Medulla oblongata (tissue), 1 donor: ENCODE measurements around the gene ALX4.

Source experiments
- DNase-seq: peaks from one replicate; pipeline ENCODE4 v3.0.0-alpha.2; 2015; ENCODE audit errors: extremely low spot score

The ALX4 gene

DNA sequence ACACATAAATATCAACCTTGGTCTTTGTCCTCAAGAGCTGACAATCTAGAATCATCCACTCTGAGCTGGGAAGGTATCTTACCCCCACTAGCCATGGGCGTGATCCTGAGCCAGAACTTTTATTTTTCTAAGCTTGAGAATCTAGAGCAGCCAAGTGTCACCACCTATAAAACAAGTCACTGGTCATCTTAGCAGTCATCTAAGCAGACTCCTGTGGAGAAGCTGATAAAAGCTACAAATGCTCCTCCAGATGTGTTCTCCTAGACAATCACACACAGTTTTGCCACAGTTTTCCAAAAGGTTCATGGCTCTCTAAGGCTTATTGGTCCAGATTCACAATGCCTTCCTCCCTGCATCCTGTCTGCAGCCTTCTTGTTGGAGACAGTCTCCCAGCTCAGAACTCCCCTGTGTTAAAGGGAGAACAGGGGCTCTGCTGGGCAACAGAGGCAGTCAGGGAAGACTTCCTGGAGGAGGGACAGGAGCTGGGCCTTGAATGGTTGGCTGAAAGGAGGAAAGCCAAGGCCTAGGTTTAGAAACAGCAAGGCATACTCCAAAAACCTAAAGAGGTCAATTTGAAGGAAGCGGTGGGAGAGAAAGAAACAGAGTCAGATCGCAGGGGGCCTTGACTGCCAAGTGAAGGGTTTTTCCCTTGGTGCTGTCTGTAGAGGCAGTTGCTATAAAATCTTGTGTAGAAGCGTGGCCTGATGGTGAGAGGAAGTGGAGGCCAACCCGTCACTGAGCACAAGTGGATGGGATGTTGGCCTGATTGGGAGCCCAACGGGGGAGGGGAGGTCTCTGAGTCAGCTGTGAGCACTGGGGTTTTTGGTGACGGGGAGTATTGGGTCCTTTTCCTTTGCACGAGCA, 42.0 kb downstream of the ALX4 start:
- DNase-seq = no peak

DNA sequence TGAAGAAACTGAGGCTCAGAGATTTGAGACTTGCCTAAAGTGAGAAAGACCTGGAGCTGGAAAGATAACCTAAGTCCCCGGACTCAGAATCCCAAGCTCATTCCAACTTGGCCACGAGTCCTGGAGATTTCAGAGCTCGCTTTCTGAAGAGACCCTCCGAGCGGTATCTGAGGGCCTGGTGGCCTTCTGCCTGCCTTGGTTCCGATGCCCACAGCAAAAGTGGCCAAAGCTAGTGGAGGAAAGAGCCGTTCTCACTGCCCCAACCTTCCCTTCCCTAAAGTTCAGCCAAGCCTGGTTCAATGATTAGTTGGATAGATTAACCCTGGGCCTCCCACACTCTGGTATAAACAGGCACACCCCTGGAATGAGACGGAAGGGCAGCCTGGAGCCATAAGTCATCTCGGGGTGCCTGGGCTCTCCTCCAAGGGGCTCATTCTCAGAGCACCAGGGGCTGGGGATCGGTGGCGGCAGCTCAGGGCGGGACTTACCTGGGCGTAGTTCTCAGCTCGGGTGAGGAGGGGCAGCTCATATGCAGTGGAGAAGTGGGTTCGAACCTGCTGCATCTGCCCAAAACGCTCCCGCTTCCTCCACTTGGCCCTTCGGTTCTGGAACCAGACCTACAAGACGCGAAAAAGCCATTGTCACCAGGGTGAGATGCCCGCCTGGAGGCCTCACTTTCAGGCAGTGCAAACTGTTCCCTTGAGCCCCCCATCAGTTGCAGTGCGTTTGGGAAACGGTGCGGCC, 42.8 kb downstream of the ALX4 start:
- DNase-seq = no peak

GRCh38 chr11:44266056-44266780, 43.7 kb downstream of the ALX4 start:
- no peak for DNase-seq

GRCh38 chr11:44264761-44265160, 45.2 kb downstream of the ALX4 start:
- DNase-seq = no peak

DNA sequence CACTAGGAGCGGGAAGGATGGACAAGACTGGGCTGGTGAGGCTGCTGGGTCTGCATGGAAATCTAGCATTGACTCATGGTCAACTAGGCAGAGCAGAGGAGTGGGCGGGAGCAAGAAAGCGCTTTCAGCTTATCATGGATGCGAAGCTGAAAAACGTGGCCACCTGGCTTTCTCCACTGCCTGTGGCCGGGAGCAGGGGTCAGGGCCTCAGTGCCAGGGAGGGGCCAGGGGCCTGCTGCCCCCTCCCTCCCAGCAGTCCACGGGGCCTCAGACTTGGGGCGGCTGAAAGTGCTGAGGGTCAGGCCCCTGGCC, 45.5 kb downstream of the ALX4 start:
- no peak for DNase-seq

- no peak for DNase-seq
These were observed 46.1 kb downstream of the ALX4 start for GRCh38 chr11:44263738-44264437.

DNA sequence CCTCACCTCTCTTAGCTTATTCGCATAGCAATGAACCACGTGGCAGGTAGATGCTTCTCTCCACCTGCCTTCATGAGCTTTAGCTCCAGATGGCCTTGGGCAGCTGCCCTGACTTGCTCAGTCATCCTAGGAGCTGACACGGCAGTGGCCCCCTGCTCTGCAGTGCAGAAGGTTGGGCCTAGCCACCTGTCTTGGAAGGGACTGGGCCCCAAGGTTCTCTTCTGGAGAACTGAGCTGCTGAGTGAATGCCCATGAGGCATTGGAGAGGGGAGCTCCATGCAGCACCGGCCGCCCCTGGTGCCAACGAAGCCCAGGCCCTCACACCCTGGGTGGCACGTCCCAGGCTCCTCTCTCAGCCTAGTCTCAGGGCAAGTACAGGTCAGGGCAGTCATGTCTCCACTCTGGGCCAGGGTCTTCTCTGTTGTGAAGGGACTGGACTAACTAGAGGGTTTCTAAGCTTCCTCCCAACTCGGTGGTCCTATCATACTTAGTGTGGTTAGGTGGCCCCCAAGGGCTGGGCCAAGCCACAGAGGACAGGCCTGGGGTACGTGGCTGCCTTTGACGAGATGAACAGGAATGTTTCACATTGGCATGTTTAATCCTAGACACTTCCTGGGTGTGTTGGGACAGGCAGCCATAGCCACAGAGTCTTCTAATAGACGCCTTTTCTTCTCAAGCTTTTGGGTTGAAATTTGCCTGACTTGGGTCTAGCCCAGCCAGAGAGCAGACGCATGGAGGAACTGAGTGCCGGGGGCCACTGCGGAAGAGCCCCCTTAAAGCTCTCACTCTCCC, 47.9 kb downstream of the ALX4 start:
- DNase-seq = no peak

DNA sequence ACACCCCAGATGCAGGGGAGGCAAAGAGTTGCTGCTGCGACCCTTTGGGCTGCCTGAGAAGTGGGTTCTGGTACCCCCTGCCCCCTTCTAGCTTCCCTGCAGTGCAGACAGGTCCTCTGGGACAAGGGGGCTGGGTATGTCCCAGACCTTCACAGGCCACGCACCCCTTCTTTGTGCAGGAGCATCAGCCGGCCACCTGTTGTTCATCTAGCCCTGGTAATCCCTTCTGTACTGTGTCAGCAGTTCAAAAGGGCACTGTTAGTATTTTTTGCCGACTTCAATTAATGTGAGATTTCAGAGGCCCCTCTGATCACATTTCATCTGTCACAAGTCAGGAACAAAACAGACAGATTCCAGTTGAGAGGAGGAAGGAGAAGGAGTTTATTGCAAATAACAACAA, 49.9 kb downstream of the ALX4 start:
- DNase-seq = no peak

DNA sequence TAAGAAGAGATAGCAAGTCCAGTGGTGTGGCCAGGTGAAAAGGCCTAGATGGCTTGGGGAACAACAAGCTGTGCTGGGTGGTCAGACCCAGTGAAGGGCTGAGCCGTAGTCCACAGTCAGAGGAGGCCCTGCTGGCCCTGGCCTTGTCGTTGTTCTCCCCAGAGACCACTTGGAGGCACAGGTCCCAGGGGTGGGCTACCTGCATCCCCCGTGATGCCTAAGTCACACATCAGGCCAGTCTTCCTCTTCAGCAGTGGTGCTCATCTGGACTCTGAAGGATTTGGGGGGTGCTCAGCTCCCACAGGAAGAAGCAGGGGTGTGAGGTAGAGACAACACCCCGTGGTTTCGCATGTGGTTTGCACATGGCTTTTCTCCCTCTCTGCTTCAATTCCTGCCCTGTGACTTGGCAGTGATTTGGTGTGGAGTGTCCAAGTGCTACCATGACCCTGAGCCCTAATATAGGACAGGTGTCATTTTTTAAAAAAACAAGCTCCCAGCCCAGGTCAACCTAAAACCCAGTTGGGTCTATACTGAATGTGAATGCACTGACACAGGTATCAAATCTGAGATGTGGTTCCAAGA, 51.0 kb downstream of the ALX4 start:
- DNase-seq = no peak

- no peak for DNase-seq
These were observed 51.8 kb downstream of the ALX4 start for GRCh38 chr11:44258190-44258489.

DNA sequence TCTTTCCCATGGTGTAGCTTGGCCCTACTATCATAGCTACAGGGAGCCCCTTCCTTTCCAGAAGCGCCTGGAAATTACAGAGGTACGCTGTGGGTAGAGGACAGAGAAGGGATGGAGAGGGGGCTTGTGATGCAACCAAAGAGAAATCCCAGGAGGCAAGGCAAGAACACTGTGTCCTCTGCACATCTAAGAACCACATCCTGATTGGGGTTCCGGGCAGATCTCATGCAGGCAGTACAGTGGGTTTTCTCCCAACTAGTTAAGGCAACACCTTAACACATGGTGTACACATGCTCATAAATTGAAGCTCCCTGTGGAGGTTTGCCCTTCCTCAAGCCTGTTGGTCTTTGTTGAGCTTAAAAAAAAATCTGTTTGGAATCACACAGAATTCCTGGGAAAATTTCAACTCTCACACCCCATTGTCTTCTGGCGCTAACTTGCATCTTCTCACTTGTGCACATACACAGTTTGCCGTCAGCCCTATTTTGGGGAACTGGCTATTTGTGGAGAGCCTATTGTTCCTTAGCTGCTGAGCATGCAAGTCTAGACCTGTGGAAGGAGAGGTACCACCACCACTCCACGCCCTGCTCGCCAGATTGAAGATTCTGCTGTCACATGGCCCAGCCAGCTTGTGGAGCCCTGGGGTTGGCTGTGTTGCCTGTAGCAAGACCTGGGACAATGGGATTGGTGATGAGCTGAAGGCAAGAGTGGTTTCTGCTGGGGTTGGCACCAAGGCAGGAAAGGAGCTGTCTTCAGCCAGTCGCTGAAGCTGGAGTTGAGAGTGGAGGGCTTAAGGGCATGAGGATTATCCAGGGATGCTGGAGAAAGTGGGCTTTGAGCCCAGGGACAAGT, 52.4 kb downstream of the ALX4 start:
- no peak for DNase-seq

- DNase-seq = no peak
These were observed 53.2 kb downstream of the ALX4 start for GRCh38 chr11:44256673-44257291.

GRCh38 chr11:44255406-44256071, 54.4 kb downstream of the ALX4 start:
- DNase-seq = no peak

DNA sequence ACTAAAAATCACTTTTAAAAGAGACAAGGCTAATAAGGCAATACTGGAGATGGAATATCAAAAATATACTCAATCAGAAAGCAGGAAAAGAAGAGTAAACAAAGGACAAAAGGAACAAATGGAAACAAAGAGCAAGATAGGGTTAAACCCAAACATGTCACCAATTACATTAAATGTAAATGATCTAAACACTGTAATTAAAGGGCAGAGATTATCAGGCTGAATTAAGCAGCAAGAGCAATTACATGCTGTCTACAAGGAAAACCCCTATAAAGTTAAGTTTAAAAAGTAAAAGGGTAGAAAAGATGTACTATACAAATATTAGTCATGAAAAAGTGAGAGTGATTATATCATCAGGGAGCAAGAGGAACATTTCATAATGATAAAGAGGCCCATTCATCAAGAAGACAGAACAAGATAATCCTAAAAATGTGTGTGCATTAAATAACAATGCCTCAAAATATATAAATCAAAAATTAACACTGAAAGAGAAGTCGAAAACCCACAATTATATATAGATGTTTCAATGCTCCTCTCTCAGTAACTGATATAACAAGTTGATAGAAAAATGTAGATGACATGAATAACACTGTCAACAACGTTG, 56.8 kb downstream of the ALX4 start:
- no peak for DNase-seq

DNA sequence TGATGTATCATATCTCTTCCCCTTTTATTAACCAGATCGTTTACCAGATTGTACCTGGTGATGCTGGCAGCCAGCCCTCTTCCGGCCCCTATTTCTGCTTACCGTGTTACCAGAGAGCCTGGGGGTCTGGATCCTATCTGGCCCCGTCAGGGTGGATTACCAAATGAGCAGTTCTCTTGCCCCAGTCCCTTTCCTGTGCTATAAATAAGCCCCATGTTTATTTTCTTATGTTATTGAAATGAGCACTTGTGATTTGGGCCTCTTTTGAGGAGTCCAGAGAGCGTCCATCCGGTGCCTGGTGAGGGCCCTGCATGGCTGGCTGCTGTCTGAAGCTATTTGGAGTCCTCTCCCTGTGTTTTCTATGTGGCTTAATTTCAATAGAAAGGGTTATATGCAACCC, 59.5 kb downstream of the ALX4 start:
- no peak for DNase-seq

DNA sequence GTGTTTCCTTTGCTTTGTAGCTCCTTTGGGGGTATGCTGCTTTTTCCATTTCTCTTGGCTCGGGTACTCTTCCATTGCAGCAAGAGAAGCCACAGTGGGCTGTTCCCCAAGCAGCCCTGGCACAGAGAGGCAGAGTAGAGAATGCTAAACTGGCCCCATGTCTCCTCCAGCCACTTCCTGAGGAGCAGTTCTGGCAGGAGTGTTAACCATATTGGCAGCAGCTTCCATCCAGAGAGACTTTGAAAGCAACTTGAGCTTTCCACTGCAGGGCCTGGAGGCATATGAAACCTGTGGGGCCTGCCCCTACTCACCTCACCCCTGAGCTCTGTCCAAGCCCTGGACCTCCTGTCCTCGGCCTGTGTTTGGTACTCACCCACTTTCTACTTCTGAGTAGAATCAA, 61.8 kb downstream of the ALX4 start:
- DNase-seq = no peak

DNA sequence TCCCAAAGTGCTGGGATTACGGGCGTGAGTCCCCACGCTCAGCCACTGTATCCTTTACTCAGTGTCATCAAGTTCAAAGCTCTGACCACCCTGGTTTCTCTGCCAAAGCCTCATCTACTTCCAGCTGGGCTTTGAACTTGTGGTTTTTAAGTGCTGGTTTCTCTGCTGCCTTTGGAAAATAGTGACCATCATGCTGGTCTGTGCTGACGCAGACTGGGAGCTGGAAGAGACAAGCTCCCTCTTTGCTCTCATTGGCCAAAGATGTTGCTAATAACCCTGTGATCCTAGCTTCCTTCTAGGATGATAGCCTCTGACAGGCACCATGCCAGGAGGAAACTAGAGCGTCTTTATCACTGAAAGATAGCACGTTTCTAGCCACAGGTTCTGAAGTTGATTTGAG, 62.4 kb downstream of the ALX4 start:
- DNase-seq = no peak

GRCh38 chr11:44246726-44247125, 63.2 kb downstream of the ALX4 start:
- no peak for DNase-seq
